ENCODE measurements around the gene DIS3.

DNA sequence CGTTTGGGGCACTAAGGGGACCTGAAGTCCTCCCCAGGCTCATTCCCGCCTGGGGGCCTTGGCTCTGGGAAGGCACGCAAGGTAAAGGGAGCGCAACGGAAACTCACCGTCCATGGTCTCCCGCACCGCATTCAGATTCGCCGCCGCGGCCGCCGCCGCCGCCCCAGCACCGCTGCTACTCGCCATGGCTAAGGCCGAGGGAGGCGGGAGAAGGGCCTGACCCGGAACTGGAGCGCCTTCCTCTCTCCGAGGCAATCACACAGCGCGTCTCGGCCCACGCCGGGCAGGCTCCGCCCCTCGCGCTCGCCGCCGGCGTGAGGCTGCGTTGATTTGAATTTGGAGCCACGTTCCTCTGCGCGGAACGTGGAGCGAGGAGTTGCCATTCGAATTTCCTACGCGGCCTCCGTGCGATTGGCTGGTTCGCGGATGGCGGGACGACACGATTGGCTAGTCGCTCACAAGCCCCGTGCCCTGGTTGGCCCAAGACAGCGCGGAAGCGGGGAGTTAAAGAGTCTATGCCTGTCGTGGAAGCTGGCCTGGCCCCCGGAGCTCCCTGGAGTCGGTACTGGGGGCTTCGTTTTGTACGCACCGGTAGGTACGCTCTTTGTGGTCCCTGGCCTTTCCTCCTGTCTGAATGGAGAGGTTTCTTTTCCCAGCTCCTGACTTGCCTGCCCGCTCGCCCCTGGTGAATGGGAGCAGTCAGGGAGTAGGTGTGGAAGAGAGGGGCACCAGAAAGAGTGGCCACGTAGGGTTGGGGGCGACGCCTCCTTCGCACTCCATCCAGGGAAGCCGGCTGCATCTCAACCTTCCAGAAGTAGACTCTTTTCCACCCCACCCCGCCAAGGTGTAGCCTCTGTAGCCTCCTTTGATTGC is 54.0 kb downstream of the DIS3 start, which contains the start of the genes BORA and MZT1:
- no peak for TF ChIP-seq ZNF114 (tag by site-specific recombination; IDR thresholded peaks at IDR 0.05)
- TF ChIP-seq, protein P1, sequence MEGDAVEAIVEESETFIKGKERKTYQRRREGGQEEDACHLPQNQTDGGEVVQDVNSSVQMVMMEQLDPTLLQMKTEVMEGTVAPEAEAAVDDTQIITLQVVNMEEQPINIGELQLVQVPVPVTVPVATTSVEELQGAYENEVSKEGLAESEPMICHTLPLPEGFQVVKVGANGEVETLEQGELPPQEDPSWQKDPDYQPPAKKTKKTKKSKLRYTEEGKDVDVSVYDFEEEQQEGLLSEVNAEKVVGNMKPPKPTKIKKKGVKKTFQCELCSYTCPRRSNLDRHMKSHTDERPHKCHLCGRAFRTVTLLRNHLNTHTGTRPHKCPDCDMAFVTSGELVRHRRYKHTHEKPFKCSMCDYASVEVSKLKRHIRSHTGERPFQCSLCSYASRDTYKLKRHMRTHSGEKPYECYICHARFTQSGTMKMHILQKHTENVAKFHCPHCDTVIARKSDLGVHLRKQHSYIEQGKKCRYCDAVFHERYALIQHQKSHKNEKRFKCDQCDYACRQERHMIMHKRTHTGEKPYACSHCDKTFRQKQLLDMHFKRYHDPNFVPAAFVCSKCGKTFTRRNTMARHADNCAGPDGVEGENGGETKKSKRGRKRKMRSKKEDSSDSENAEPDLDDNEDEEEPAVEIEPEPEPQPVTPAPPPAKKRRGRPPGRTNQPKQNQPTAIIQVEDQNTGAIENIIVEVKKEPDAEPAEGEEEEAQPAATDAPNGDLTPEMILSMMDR (tag by site-specific recombination; IDR thresholded peaks at IDR 0.05): no peak
- no peak for TF ChIP-seq ZNF133 (tag by site-specific recombination; IDR thresholded peaks at IDR 0.05)
- no peak for TF ChIP-seq ZNF548 (tag by site-specific recombination; IDR thresholded peaks at IDR 0.05)
